Smooth muscle cell (in vitro differentiated cells): Measurements from ENCODE around the gene CCND1. TPM values are rescaled to one million over a fixed set of nuclear protein-coding genes. Genes with fewer than 3 reads are reported as not detected.

ENCODE experiments used
- DNase-seq: peaks from one replicate; lab custom pipeline; 2025; ENCODE audit not compliant: unreplicated experiment; lab: John Stamatoyannopoulos, UW
- H2AFZ ChIP-seq: fragments of 200-600 bp; sonication (generic); 2 replicates; pipeline ENCODE4 v1.6.0; 2016; ENCODE audit warnings: antibody characterized with exemption, low read depth, mild to moderate bottlenecking
- H3F3A ChIP-seq: fragments of 200-600 bp; sonication (generic); 2 replicates; pipeline ENCODE4 v1.6.0; 2017; ENCODE audit warnings: antibody characterized with exemption, low read depth
- H3K27ac ChIP-seq: fragments of 200-600 bp; sonication (generic); 2 replicates; pipeline ENCODE4 v1.5.1; 2016; ENCODE audit warnings: low read depth, mild to moderate bottlenecking
- H3K27me3 ChIP-seq: fragments of 200-600 bp; sonication (generic); 2 replicates; pipeline ENCODE4 v1.6.1; 2016; ENCODE audit warnings: low read depth, mild to moderate bottlenecking
- H3K36me3 ChIP-seq: fragments of 200-600 bp; sonication (generic); 2 replicates; pipeline ENCODE4 v1.5.1; 2016; ENCODE audit warnings: low read depth
- H3K4me1 ChIP-seq: fragments of 200-600 bp; sonication (generic); 2 replicates; pipeline ENCODE4 v1.5.1; 2016; ENCODE audit warnings: low read depth
- H3K4me2 ChIP-seq: fragments of 200-600 bp; sonication (generic); 2 replicates; pipeline ENCODE4 v1.6.0; 2016; ENCODE audit warnings: mild to moderate bottlenecking
- H3K4me3 ChIP-seq: fragments of 200-600 bp; sonication (generic); 2 replicates; pipeline ENCODE4 v1.5.1; 2016; ENCODE audit warnings: mild to moderate bottlenecking
- H3K79me2 ChIP-seq: fragments of 200-600 bp; sonication (generic); 2 replicates; pipeline ENCODE4 v1.6.0; 2016; ENCODE audit warnings: low read depth, mild to moderate bottlenecking
- H3K9ac ChIP-seq: fragments of 200-600 bp; sonication (generic); 2 replicates; pipeline ENCODE4 v1.6.0; 2016; ENCODE audit warnings: low read depth
- H3K9me3 ChIP-seq: fragments of 200-600 bp; sonication (generic); replicated peaks from 2 replicates; pipeline ENCODE4 v1.5.1; 2016; ENCODE audit warnings: low read depth
- H4K20me1 ChIP-seq: fragments of 200-600 bp; sonication (generic); 2 replicates; pipeline ENCODE4 v1.6.0; 2016; ENCODE audit warnings: low read depth
- WGBS: methylation state at CpG from one replicate; pipeline ENCODE4 v1.1.7; 2016; ENCODE audit warnings: low lambda C conversion rate; 5-methylcytosine and 5-hydroxymethylcytosine counted together
- polyA plus RNA-seq: library from polyadenylated mRNA; unstranded; fragments of >200 nt; fragmentation: Nextera tagmentation; extraction: Ambion mirVana; gene quantifications from 2 replicates; pipeline ENCODE4 v1.2.1, GENCODE V29; 2016
- total RNA-seq: library from RNA; depleted of rRNA; stranded (reverse); fragments of >200 nt; gene quantifications from 2 replicates; pipeline ENCODE4 v1.2.3, GENCODE V29; 2014
- TF ChIP-seq, protein P1 (sequence below): fragments of 200-600 bp; sonication (generic); IDR thresholded peaks from 2 replicates; pipeline ENCODE4 v1.5.1; 2017; ENCODE audit warnings: borderline replicate concordance, mild to moderate bottlenecking, antibody characterized with exemption; ENCODE audit not compliant: insufficient read depth, poor library complexity, severe bottlenecking

CCND1 gene
- total and polyA plus RNA-seq, 2 experiments from 2014 or later = 281 to 482 TPM

- Histone ChIP-seq H4K20me1 (peaks cover 22% of the 10 kb centered on the region), H3F3A (peaks cover 10% of the 10 kb centered on the region), H3K4me3 (peak overlapping the region; percentile 93), H3K27ac (peak overlapping the region; percentile 87), H3K4me1 (peaks cover 33% of the 10 kb centered on the region), H3K27me3 (no peaks in the 10 kb centered on the region), H3K36me3 (no peaks in the 10 kb centered on the region), H3K79me2 (peaks cover 43% of the 10 kb centered on the region), H3K4me2 (peak overlapping the region; percentile 96), H3K9me3 (no peaks in the 10 kb centered on the region), H2AFZ (peak overlapping the region; percentile 71), H3K9ac (peak overlapping the region; percentile 34)
- TF ChIP-seq, protein P1, sequence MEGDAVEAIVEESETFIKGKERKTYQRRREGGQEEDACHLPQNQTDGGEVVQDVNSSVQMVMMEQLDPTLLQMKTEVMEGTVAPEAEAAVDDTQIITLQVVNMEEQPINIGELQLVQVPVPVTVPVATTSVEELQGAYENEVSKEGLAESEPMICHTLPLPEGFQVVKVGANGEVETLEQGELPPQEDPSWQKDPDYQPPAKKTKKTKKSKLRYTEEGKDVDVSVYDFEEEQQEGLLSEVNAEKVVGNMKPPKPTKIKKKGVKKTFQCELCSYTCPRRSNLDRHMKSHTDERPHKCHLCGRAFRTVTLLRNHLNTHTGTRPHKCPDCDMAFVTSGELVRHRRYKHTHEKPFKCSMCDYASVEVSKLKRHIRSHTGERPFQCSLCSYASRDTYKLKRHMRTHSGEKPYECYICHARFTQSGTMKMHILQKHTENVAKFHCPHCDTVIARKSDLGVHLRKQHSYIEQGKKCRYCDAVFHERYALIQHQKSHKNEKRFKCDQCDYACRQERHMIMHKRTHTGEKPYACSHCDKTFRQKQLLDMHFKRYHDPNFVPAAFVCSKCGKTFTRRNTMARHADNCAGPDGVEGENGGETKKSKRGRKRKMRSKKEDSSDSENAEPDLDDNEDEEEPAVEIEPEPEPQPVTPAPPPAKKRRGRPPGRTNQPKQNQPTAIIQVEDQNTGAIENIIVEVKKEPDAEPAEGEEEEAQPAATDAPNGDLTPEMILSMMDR = no peak
- 2% methylated on average over 43 of the region's 64 CpGs for WGBS
- DNase-seq = peak; percentile 85
Measured at GRCh38 chr11:69638941-69639681, 1.8 kb upstream of the CCND1 start.

DNA sequence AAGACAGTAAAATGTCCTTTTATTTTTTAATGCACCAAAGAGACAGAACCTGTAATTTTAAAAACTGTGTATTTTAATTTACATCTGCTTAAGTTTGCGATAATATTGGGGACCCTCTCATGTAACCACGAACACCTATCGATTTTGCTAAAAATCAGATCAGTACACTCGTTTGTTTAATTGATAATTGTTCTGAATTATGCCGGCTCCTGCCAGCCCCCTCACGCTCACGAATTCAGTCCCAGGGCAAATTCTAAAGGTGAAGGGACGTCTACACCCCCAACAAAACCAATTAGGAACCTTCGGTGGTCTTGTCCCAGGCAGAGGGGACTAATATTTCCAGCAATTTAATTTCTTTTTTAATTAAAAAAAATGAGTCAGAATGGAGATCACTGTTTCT, 1.1 kb upstream of the CCND1 start:
- no peak for DNase-seq
- peaks cover 35% of the 10 kb centered on the region for H3K4me1 ChIP-seq
- no peaks in the 10 kb centered on the region for H3K36me3 ChIP-seq
- 2% methylated on average over 9 of the region's 9 CpGs for WGBS
- peak overlapping the region; percentile 34 for H3K9ac ChIP-seq
- no peaks in the 10 kb centered on the region for H3K9me3 ChIP-seq
- no peaks in the 10 kb centered on the region for H3K27me3 ChIP-seq
- peak overlapping the region; percentile 77 for H2AFZ ChIP-seq
- H3K4me3 ChIP-seq = peak overlapping the region; percentile 93
- peaks cover 50% of the 10 kb centered on the region for H3K79me2 ChIP-seq
- H3K27ac ChIP-seq = peak overlapping the region; percentile 87
- peak overlapping the region; percentile 96 for H3K4me2 ChIP-seq
- H4K20me1 ChIP-seq = peaks cover 29% of the 10 kb centered on the region
- H3F3A ChIP-seq = peaks cover 10% of the 10 kb centered on the region
- TF ChIP-seq, protein P1 = no peak

DNA sequence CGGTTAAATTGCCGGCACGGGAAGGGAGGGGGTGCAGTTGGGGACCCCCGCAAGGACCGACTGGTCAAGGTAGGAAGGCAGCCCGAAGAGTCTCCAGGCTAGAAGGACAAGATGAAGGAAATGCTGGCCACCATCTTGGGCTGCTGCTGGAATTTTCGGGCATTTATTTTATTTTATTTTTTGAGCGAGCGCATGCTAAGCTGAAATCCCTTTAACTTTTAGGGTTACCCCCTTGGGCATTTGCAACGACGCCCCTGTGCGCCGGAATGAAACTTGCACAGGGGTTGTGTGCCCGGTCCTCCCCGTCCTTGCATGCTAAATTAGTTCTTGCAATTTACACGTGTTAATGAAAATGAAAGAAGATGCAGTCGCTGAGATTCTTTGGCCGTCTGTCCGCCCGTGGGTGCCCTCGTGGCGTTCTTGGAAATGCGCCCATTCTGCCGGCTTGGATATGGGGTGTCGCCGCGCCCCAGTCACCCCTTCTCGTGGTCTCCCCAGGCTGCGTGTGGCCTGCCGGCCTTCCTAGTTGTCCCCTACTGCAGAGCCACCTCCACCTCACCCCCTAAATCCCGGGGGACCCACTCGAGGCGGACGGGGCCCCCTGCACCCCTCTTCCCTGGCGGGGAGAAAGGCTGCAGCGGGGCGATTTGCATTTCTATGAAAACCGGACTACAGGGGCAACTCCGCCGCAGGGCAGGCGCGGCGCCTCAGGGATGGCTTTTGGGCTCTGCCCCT, 529 bp upstream of the CCND1 start:
- Histone ChIP-seq H3F3A (peaks cover 10% of the 10 kb centered on the region), H3K9ac (peak overlapping the region; percentile 34), H4K20me1 (peaks cover 35% of the 10 kb centered on the region), H2AFZ (peak overlapping the region; percentile 77), H3K27ac (peak overlapping the region; percentile 87), H3K4me1 (peaks cover 39% of the 10 kb centered on the region), H3K4me3 (peak overlapping the region; percentile 93), H3K27me3 (no peaks in the 10 kb centered on the region), H3K36me3 (no peaks in the 10 kb centered on the region), H3K9me3 (no peaks in the 10 kb centered on the region), H3K79me2 (peaks cover 56% of the 10 kb centered on the region), H3K4me2 (peak overlapping the region; percentile 96)
- 2% methylated on average over 41 of the region's 43 CpGs for WGBS
- TF ChIP-seq, protein P1 = no peak
- no peak for DNase-seq
